Left ventricle myocardium inferior (tissue), 1 donor: ENCODE measurements around the gene GINS1. TPM values are rescaled to one million over a fixed set of nuclear protein-coding genes. Genes with fewer than 3 reads are reported as not detected.

Experiments used
- DNase-seq: peaks from one replicate; pipeline ENCODE4 v3.0.0-alpha.2; 2020
- H3K27ac ChIP-seq: fragments of 200-600 bp; replicated peaks from 2 replicates; pipeline ENCODE4 v1.8.0; 2021
- H3K27me3 ChIP-seq: fragments of 200-600 bp; 2 replicates; pipeline ENCODE4 v1.8.0; 2021; ENCODE audit warnings: low read depth
- H3K36me3 ChIP-seq: fragments of 200-600 bp; 2 replicates; pipeline ENCODE4 v1.8.0; 2021
- H3K4me1 ChIP-seq: fragments of 200-600 bp; 2 replicates; pipeline ENCODE4 v1.8.0; 2021
- H3K4me3 ChIP-seq: fragments of 200-600 bp; 2 replicates; pipeline ENCODE4 v1.8.0; 2021; ENCODE audit warnings: mild to moderate bottlenecking, moderate library complexity
- H3K9me3 ChIP-seq: fragments of 200-600 bp; replicated peaks from 2 replicates; pipeline ENCODE4 v1.8.0; 2021
- CTCF ChIP-seq: fragments of 200-600 bp; IDR thresholded peaks from 2 replicates; pipeline ENCODE4 v1.8.0; 2021; ENCODE audit warnings: antibody characterized with exemption, mild to moderate bottlenecking, borderline replicate concordance
- intact Hi-C: fragments of 100-400 bp; cut with micrococcal nuclease; formaldehyde crosslinking; loops from one replicate; pipeline ENCODE4 v1.11.0; 2022
- total RNA-seq: library from RNA; stranded (reverse); fragmentation: NEBNext Ultra II Directional; extraction: Animal tissue kit (Norgen Biotek cat#: 25700); gene quantifications from one replicate; pipeline ENCODE4 v1.2.1, GENCODE V29; 2021
- donor health status: DM: no; HTN: yes; CAD: no; lungs with severe emphysema.

Gene GINS1
- total RNA-seq, 1 donor from 2014 or later = 0.41 TPM

GRCh38 chr20:25477014-25477882 is 69.8 kb downstream of the GINS1 start:
- Histone ChIP-seq H3K36me3 (peaks cover 55% of the 10 kb centered on the region), H3K4me1 (no peaks in the 10 kb centered on the region), H3K9me3 (no peaks in the 10 kb centered on the region), H3K27me3 (no peaks in the 10 kb centered on the region), H3K27ac (no peak overlapping the region), H3K4me3 (no peak overlapping the region)
- DNase-seq = no peak
- no peak for TF ChIP-seq CTCF
- intact Hi-C loops = no loop called here

GRCh38 chr20:25478889-25479568 is 71.6 kb downstream of the GINS1 start:
- TF ChIP-seq CTCF = no peak
- intact Hi-C loops = no loop called here
- no peaks in the 10 kb centered on the region for H3K27me3 ChIP-seq
- DNase-seq = no peak
- no peak overlapping the region for H3K27ac ChIP-seq
- no peaks in the 10 kb centered on the region for H3K9me3 ChIP-seq
- H3K36me3 ChIP-seq = peaks cover 47% of the 10 kb centered on the region
- H3K4me1 ChIP-seq = no peaks in the 10 kb centered on the region
- no peak overlapping the region for H3K4me3 ChIP-seq

GRCh38 chr20:25479638-25480037 is 72.2 kb downstream of the GINS1 start:
- no peak for DNase-seq
- H3K4me1 ChIP-seq = no peaks in the 10 kb centered on the region
- no peak for TF ChIP-seq CTCF
- H3K4me3 ChIP-seq = no peak overlapping the region
- H3K9me3 ChIP-seq = no peaks in the 10 kb centered on the region
- intact Hi-C loops = no loop called here
- H3K36me3 ChIP-seq = peaks cover 46% of the 10 kb centered on the region
- no peaks in the 10 kb centered on the region for H3K27me3 ChIP-seq
- no peak overlapping the region for H3K27ac ChIP-seq

GRCh38 chr20:25480156-25480555 is 72.7 kb downstream of the GINS1 start:
- intact Hi-C loops = no loop called here
- no peak for TF ChIP-seq CTCF
- no peak overlapping the region for H3K27ac ChIP-seq
- H3K9me3 ChIP-seq = no peaks in the 10 kb centered on the region
- no peak for DNase-seq
- H3K36me3 ChIP-seq = peaks cover 46% of the 10 kb centered on the region
- no peaks in the 10 kb centered on the region for H3K27me3 ChIP-seq
- no peaks in the 10 kb centered on the region for H3K4me1 ChIP-seq
- H3K4me3 ChIP-seq = no peak overlapping the region

- no peak overlapping the region for H3K27ac ChIP-seq
- TF ChIP-seq CTCF = no peak
- peaks cover 3% of the 10 kb centered on the region for H3K4me1 ChIP-seq
- intact Hi-C loops = no loop called here
- peaks cover 46% of the 10 kb centered on the region for H3K36me3 ChIP-seq
- H3K27me3 ChIP-seq = no peaks in the 10 kb centered on the region
- no peaks in the 10 kb centered on the region for H3K9me3 ChIP-seq
- no peak for DNase-seq
- no peak overlapping the region for H3K4me3 ChIP-seq
Measured at GRCh38 chr20:25480797-25481196, 73.3 kb downstream of the GINS1 start.
